Measurements from ENCODE around the gene GNPNAT1. TPM values are rescaled to one million over a fixed set of nuclear protein-coding genes. Genes with fewer than 3 reads are reported as not detected.
"Not testable (repeated sequence)": the region's sequence is repeated elsewhere in the genome, so short reads cannot be mapped to it uniquely, and the experiment has no call there.

Gene GNPNAT1
- total and polyA plus RNA-seq, 2 of the 4 experiments (the other 2 are of a cell fraction) = 19.4 to 30.5 TPM

GRCh38 chr14:52762923-52763322 lies 28.5 kb downstream of the GNPNAT1 start:
- H2BK15ac ChIP-seq (ENCODE audit: low read depth, low read length); BruUV-seq (replicated peaks); H4K5ac ChIP-seq (ENCODE audit: low read depth, low read length); H3K4ac ChIP-seq (ENCODE audit: low read depth, low read length); H2AK9ac ChIP-seq (replicated peaks; ENCODE audit: low read depth, low read length, poor library complexity); CTCF ChIA-PET; H2AK5ac ChIP-seq (ENCODE audit: low read depth, low read length); H3K79me1 ChIP-seq (ENCODE audit: low read depth in 1 of 2, low read length in 2 of 2); H3K9me1 ChIP-seq (ENCODE audit: insufficient read depth, low read length); POLR2A ChIA-PET (ENCODE audit: unreplicated experiment); H3K9me3 ChIP-seq (ENCODE audit: control insufficient read depth, insufficient read depth, low read length); H3K4me3 ChIP-seq (ENCODE audit: insufficient read depth, low read depth, low read length); H4K91ac ChIP-seq (ENCODE audit: insufficient read depth, low read depth, low read length); H2BK120ac ChIP-seq (ENCODE audit: low read depth, low read length); ATAC-seq (ENCODE audit: low read depth); H4K8ac ChIP-seq (ENCODE audit: low read depth in 2 of 2, low read length in 2 of 2); H3K9ac ChIP-seq (ENCODE audit: low read depth, low read length); H3K56ac ChIP-seq (ENCODE audit: extremely low read depth, insufficient read depth, low read length); H2BK5ac ChIP-seq (ENCODE audit: low read depth, low read length, poor library complexity, severe bottlenecking); H3K23ac ChIP-seq (ENCODE audit: low read depth, low read length); H3K18ac ChIP-seq (ENCODE audit: low read depth, low read length); H3K27me3 ChIP-seq (ENCODE audit: control insufficient read depth, insufficient read depth, low read length); H4K20me1 ChIP-seq (ENCODE audit: insufficient read depth, low read length); H2BK20ac ChIP-seq (ENCODE audit: low read depth, low read length); intact Hi-C loops (cut with micrococcal nuclease); H2AFZ ChIP-seq (replicated peaks; ENCODE audit: low read length, poor library complexity); H3K14ac ChIP-seq (replicated peaks; ENCODE audit: low read depth, low read length); H3K36me3 ChIP-seq (ENCODE audit: control insufficient read depth, insufficient read depth, low read length); dilution Hi-C loops (cut with HindIII; ENCODE audit: low sequenced_read_pairs, unreplicated experiment); H3K4me1 ChIP-seq (ENCODE audit: control insufficient read depth, insufficient read depth, low read length); in situ Hi-C loops (cut with MboI; ENCODE audit: low sequenced_read_pairs); DNase-seq; H3K27ac ChIP-seq (ENCODE audit: insufficient read depth, low read length); H3K4me2 ChIP-seq (ENCODE audit: low read depth, low read length): not testable (repeated sequence)
- 100% methylated on average over 3 of the region's 4 CpGs; no CpG with 5 or more reads in 1 of the 2 experiments for WGBS, 2 experiments (ENCODE audit: extremely low coverage in 2 of 2, insufficient read length in 1 of 2)

Data from IMR-90 (cell line).